GM21367 (cell line): ENCODE measurements around the gene ETV7.

Source experiments
- ATAC-seq: cut with Tn5 transposase; IDR thresholded peaks from one replicate; pipeline ENCODE4 v1.9.1; 2021; ENCODE audit not compliant: unreplicated experiment

The ETV7 gene

GRCh38 chr6:36384095-36384494 lies 3.4 kb downstream of the ETV7 start:
- no peak for ATAC-seq

DNA sequence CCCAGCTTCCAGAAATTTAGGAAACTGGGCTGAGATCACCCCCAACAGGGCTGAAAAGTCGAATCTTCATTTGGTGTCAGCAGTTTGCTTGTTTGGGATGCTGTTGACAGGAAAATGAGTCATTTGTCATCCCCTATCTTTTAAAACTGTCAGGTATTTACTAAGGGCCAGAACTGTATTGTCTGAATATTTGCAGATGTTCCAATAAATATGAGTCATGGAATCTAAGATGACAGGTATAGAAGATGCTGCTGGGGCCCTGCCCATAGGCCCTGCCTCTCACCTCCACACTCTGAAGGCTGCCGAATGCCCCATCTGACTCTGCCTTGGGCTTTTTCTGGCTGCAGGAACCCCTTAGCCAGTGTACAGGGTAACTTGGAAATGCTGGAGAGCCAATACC lies 3.9 kb downstream of the ETV7 start:
- ATAC-seq, result no peak

DNA sequence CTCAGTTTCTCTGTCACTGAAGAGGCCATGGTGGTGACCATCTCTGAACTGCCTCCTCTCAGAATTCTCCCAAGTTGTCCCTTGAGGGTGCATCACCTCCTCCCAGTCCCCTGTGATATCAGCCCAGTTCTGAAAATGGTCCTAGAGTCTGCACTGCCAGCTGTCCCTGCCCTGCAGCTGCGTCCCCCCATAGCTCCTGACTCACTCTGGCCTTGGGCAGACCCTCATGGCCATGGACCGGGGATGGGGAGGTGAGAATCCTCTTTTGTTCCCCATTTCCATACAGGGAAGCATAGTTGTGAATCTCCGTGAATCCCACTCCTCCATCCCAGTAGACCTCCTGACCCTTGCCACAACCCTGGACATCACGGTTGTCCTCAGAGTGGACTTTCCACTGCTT lies 4.5 kb downstream of the ETV7 start:
- no peak for ATAC-seq

GRCh38 chr6:36381502-36382389 lies 5.7 kb downstream of the ETV7 start:
- ATAC-seq, result no peak

DNA sequence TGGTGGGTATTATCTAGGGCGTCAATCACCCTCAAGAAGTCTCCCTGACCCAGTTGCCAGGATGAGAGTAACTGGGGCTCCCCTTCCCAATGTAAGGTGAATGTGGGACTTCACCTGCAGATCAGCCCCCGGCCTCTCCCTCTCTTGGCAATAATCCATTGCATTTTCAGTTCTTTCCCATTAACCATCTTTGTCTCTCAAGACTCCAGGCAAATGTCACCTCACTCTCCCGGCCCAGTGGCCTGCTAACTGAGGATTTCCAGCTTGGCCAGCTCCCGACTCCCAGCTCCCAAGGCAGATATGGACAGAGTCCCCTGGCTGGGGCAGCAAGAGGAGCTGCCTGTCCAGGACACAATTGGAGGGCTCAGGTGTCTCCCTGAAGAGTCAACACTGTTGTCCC lies 7.3 kb downstream of the ETV7 start:
- no peak for ATAC-seq

DNA sequence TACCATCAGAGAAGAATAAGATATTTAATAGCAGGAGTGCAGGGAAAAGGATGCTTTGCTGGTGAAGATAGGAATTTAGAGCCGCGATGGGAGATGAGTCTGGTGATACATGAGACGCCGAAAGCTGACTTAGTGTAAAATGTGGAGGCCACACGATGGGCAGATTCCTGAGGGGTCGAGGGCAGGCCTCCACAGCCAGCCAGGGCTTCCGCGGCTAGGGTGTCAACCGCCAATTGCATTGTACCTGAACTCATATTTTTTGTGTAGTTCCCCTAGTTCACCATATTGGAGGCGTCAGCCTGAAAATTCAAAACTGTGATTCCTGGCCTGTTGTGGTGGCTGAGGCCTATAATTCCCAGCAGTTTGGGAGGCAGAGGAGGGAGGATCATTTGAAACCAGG lies 8.5 kb downstream of the ETV7 start:
- no peak for ATAC-seq

DNA sequence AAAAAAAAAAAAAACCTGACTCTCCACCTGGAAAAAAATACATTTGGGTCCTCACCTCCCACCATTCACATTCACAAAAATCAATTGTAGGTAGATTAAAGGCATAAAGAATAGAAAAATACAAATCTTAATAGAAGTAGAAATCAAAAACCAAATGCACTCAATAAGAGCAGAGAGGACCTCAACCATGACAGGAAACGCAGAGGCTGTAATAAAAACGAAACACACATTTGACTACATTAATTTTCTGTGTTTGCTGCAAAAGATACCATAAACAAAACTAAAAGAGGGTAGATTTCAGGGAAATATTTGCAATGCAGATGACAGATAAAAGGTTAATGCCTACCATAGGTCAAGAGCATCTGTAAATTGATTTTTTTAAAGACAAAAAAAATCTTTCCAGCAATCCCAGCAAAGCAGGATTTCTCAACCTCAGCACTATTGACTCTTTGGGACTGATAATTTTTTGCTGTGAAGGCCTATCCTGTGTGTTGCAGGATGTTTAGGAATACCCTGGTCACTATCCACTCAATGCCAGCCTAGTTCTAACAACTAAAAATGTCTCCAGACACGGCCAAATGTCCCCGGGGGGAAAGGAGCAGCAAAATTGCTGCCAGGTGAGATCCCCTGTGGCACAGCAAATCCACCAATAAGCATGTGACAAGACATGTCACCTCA lies 9.1 kb downstream of the ETV7 start:
- no peak for ATAC-seq

GRCh38 chr6:36377594-36377993 lies 9.9 kb downstream of the ETV7 start:
- no peak for ATAC-seq

- no peak for ATAC-seq
Measured at GRCh38 chr6:36376742-36377141, 10.7 kb downstream of the ETV7 start.

GRCh38 chr6:36376183-36376582 lies 11.3 kb downstream of the ETV7 start:
- no peak for ATAC-seq

DNA sequence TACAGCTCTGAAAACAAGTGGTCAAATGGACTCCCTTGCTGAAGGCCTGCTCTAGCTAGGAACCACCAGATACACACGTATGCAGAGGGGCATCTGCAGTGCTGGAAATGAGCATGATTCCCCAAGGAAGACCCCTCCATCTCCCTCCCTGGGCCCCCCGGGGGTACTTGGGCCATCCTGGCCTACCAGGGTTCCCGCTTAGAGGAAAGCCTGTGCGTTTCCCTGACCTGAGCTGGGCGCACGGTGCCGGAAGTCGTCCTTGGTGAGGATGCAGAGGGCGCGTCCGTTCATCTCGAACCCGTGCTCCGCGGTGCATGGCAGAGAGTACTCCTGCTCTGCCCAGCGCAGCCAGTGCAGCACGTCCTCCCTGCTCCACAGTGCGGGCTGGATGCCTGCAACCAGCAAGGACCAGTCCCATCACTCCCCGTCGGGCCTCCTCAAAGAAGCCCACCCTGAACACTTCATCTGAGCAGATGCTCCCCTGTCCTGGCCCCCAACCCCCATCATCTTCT lies 11.8 kb downstream of the ETV7 start:
- no peak for ATAC-seq

GRCh38 chr6:36374972-36375371 lies 12.5 kb downstream of the ETV7 start:
- ATAC-seq, result no peak

DNA sequence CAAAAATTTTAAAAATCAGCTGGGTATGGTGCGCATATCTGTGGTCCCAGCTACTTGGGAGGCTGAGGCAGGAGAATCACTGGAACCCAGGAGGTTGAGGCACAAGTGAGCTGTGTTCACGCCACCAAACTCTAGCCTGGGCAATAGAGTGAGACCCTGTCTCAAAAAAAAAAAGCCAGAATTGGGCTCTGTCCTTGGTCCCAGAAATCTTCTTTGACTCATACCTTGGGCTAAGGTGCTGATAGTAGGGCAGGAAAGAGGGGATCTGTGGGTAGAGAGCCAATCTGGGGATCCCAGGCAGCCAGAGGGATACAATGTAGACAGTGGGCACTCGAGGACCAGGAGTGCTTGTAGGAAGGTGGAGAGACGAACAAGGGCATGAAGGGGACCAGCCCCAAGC lies 13.3 kb downstream of the ETV7 start:
- ATAC-seq, result no peak

DNA sequence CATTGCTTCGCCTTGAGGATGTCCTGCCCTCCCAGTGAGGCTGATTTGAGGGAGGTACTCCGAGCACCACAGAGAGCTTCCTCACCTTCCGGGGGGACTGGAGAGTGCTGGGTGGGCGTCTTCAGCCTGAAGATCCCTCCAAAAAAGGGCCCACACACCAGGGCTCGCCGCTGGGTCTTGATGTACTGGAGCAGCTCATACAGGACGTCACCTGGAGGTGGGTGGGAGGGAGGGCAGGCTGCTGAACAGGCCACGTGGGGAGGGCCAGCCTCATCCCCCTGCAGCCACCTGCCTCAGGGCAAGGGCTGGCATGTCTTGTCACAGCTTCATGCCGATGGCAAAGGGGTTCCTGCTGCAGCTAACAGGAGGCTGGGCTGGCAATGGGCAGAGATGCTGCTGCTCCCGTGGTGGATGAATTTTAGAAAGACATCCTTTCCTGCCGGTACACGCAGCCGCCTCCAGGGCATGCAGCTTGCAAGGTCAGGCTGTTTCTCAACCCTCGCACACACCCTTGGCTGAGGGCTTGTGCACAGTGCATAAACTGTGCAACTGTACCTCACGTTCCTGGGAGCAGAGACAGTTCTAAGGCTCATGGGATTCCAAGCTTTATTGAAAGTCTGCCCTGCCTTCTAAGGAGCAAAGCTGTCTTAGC lies 14.0 kb downstream of the ETV7 start:
- ATAC-seq, result no peak

DNA sequence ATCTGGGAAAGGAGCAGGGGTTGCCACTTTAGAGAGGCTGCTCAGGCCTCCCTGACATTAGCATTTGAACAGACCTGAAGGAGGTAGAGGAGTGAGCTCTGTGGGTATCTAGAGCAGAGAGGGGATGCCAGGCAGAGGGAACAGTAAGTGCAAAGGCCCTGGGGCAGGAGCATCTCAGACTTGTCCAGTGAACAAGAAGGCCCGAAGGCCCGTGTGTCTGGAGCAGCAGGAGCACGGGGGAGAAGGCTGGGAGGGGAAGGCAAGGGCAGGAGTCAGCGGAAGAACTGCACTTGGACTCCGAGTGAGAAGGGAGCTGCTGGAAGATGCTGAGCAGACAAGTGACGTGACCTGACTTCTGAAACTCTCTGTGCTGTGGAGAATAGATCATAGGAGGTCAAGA lies 15.4 kb downstream of the ETV7 start:
- ATAC-seq, result no peak

DNA sequence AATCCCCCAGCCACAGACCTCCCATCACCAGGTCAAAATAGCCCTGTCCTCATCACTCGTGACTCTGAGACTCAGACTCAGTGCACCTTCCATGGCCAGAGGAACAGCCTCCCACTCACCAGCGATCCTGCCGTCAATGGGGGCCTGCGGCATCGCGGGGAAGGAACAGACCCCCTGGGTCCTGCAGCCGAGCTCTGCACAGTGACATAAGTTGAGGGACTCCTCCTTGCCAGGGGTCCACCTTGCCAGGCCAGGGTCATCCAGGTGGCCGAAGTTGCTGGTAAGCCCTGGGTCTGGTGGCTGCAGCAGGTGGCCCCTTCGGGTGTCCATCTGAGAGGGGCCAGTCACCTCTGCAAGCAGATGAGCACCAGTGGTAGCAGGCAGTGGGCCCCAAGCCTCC lies 16.3 kb downstream of the ETV7 start:
- no peak for ATAC-seq

DNA sequence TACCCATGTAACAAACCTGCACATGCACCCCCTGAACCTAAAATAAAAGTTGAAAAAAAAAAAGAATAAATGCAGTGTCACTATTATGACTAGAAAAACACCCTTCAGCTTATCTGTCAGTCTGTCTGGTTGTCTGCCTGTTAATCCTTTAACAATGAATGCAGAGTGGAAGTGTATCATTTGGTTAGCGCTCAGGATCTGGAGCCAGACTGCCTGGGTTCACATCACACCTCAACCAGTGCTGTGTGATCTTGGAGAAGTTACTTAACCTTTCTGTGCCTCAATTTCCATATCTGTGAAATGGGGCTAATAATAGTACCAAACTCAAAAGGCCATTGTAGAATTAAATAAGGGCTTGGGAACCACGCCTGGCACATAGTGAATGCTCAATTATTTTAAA lies 16.8 kb downstream of the ETV7 start:
- ATAC-seq, result no peak

DNA sequence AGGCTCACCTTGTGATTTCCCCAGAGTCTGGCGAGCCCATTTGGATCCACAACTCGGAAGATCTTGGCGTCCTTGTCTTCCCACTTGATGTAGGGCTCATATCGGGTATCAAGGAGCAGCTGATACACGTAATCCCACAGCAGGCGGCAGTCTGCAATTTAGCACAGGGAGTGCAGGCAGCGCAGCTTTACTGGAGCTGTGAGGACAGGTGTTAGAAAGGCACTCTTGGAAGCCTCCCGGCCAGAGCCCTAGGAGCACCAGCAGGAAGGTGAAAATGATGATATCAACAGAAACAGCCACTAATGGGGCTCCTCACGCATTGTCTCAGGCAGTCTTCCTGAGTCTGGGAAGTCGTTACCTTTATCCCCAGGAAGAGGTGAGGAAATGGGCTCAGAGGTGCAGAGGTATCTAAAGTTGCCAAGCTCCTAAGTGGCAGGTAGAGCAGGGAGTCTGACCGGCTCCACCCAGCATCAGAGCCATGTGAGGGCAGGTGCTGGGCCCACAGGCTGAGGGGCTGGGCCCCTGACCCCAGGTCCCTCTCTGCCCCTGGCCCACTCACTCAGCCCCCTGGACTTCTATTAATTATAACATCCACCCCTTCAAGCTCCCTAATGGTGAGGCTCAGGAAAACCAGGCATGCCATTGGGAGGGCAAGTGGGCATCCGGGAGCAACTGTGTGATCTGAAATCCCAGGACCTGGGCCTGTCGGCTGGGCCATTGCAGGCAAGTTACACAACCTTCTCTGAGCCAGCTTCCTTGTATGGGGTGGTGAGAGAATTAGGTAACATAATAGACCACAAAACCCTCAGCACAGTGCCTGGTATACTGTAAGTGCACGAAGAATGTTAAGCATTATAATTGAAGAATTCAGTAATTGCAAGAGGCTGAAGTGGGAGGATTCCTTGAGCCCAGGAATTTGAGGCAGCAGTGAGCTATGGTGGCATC lies 18.3 kb downstream of the ETV7 start:
- no peak for ATAC-seq

DNA sequence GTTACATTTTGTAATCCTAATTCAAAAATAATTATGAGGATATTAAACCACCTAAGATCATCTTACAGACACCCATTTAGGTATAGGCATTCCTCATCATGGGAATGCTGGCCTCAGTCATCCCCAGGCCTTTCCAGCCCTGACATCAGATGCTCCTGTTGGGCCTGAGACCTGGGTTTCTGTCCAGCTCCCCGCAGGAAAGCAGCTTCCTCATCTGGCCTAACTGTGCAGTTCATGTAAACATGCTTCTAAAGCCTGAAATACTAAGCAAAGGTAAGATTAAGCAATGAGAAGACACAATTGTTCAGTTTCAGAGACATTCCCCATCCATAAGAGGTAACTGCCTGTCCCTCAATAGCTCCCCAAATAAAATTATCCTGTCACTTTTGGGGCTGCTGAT lies 19.0 kb downstream of the ETV7 start:
- ATAC-seq, result no peak

DNA sequence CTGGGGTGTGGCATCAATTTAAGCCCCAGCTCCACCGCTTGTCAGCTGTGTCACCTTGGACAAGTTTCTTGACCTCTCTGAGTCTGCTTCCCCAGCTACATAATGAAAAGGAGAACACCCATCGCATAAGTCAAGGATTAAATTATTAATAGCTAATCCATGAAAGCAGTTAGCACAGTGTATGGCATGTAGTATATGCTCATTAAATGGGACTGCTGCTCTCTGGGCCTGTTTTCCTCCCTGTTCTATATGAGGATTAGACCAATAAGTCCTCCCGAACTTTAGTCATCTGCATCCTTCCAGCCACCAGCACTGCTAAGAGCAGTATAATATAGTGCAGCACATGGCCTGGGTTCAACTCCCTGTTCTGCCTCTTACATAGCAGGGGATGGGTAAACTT lies 19.7 kb downstream of the ETV7 start:
- ATAC-seq, result no peak
